RCC 7860 (cell line): ENCODE measurements around the gene NECAP2.
"Not testable (repeated sequence)": the region's sequence is repeated elsewhere in the genome, so short reads cannot be mapped to it uniquely, and the experiment has no call there.

Experiments used
- DNase-seq: peaks from one replicate; pipeline ENCODE4 v3.0.0-alpha.2; 2015; ENCODE audit warnings: low spot score
- FAIRE-seq: peaks from 2 replicates; lab custom pipeline; 2012; peaks lifted over from hg19 to GRCh38; lab: Jason Lieb, UNC

Gene NECAP2

DNA sequence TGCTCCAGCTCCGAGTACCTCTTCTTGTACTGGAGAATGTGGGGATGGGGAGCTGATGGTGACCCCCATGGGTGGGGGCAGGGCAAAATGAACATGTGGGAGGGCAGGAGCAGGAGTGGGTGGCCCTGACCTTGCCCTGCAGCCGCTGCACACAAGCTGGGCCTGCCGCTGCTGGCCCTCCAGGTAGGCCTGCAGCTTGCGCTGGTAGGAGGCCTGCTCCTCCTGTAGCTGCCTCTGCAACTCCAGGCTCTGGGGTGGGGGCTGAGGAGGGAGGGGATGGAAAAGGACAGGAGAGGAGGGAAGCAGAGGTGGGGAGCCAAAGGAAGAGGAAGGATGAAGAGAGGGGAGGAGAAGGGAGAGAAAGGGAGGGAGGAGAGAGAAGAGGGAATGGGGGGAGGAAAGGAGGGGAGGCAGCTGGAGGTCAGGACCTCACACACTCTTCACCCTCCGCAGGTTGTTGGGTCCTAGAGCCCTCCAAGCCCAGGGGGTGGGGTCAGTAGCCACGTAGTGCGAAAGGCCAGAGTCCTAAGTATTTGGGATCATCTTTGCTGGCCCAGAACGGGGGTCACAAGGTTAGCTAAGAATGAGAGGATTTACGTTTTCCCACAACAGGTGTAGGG, 50.6 kb downstream of the NECAP2 start:
- FAIRE-seq = no peak
- DNase-seq = no peak

DNA sequence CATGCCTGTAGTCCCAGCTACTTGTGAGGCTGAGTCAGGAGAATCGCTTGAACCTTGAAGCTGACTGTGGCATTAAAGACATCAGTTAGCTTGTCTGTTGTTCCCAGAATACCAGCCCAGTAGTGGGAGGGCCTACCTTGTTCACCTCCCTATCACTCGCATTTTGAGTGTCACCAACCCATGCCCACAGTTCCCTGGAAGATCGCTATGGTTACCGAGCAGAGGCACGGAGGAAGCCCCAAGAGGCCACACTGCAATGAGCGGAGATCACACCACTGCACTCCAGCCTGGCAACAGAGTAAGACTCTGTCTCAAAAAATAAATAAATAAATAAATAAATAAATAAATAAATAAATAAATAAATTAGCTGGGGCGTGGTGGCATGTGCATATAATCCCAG, 52.4 kb downstream of the NECAP2 start:
- FAIRE-seq, DNase-seq: not testable (repeated sequence)

DNA sequence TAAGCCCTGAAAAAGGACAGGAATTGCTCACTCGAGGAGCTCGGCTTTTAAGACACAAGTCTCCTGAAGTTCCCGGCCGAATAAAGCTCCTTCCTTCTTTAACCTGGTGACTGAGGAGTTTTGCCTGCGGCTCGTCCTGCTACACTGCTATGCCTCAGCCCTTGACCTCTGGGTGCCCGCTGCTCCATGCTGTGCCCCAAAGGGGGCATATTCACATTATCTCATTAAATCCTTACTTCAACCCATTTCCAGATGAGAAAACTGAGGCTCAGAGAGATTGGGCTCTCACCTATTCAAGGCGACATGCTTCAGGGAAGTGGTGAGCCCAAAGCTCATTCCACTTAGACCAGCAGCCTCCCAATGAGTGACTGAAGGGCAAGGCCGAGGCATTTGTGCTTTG, 53.2 kb downstream of the NECAP2 start:
- DNase-seq, FAIRE-seq: not testable (repeated sequence)

DNA sequence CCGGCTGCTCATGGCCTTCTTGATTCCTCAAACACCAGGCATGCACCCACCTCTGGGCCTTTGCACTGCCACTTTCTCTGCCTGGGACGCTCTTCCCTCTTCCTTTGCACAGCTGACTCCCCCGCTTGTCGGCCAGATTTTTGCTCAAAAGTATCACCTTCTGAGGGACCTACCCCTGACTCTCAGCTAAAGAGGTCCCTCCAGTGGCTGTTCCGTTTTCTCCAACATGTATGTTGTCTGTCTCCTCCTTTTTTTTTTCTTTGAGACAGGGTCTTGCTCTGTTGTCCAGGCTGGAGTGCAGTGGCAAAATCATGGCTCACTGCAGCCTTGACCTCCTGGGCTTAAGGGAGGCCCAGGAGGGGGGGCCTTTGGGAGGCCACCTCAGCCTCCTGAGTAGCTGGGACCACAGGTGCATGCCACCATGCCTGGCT, 57.0 kb downstream of the NECAP2 start:
- FAIRE-seq, DNase-seq: not testable (repeated sequence)

DNA sequence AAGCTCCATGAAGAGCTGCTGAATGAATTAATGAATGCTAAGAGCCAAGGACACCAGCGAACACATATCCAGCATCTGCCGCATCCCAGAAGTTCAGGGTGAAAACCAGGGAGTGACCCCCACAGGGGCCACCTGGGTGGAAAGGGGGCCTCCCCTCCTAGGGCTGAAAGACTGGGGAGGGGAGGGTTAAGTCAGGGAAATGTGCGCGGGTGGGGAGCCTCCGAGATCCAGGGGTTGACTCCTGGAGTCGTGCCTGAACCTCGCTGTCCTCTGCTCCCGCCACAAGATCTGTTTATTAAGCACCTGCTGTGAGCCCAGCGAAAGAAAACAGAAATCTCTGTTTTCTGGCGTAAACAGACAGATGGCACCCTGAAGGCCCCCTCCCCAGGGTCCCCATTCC, 57.5 kb downstream of the NECAP2 start:
- DNase-seq, FAIRE-seq: not testable (repeated sequence)

DNA sequence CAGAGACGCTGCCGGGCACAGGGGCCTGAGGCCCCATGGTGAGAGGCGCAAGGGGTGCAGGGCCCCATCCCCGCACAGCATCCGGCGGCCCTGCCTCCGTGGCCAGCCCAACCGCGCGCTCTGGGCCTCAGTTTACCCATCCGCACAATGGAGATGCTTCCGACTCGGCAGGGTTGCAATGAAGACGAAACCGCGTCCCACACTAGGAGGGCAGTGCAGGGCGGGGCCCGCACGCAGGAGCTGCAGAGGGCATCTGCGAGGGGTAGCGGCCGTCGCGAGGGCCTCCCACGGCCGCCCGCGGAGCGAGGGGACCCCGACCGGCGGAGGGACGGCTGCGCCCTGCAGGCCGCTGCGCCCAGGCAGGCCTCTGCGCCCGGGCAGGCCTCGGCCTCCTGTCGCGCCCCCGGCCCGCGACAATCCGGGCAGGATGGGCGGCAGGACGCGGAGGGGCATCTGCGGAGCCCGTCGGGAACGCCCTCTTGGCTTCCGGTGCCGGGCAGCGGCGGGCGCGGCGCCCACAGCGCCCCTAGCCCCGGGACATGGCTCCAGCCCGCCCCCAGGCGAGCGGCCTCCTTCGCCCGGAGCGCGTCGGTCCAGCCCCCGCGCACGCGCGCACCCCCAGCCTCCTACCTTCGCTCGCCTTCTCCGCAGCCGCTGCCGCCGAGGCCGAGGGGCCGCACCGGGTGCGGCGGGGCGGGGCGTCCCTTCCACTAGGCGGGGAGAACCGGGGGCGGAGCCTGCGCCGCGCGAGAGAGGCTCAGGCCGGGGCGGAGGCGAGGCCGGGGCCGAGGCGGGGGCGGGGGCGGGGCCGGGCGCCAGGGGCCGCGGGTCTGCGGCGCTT, 58.3 kb downstream of the NECAP2 start:
- no peak for FAIRE-seq
- DNase-seq = peak; percentile 68

DNA sequence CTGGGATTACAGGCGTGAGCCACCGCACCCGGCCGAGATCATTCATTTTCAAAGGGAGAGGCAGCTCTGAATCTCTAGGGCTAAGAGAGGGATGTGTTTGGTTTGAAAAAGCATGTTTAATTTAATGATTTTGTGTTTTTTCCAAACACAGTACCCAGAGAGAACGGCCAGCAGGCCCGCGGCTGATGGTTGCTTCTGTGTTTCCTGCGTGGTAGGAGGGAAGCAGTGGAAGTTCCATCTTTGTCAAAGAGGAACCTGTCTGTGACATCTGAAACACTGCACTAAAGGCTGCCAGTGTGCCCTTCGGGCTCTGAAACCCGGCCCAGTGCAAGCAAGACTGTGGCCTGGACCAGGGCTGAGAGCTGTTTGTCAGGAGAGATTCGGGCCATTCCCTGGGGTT, 59.9 kb downstream of the NECAP2 start:
- not testable (repeated sequence) for FAIRE-seq

DNA sequence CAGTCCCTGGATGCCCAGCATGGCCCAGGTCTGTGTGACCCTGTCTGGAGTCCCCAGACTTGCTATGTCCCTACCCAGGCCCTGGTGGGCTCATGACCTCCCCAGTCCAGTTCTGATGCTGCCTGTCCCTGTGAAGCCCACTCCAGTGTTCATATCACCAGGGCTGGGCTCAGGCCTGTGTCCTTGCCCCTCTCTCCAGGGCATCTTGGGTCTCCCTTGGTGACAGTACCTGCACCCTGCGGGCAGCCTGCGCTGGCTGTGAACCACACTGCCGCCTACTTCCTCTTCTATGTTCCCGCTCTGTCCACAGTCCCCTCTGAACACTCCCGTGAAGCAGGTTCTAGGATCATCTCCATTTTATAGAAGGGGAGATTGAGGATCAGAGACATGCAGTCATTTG, 60.5 kb downstream of the NECAP2 start:
- FAIRE-seq, DNase-seq: not testable (repeated sequence)

More for the DNA sequence above, 59.9 kb downstream of the NECAP2 start:
- not testable (repeated sequence) for DNase-seq

DNA sequence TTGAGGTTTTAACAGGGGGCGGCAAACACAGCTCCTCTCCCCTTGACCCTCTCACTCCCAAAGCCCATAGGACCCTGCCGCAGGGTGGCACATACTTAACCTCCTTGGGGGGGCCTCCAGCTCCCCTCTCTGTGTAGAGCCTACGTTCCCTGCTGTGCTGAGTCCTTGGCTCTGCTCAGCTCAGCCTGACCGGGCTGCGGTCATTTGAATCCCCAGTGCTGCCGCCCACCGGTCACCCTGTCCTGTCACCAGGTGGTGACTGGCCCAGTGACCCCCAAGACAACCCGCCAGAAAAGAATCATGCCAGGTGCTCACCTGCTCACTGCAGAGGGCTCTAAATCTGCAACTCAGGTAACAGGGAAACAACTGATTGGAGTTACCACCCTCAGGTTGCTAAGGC, 60.9 kb downstream of the NECAP2 start:
- FAIRE-seq, DNase-seq: not testable (repeated sequence)

DNA sequence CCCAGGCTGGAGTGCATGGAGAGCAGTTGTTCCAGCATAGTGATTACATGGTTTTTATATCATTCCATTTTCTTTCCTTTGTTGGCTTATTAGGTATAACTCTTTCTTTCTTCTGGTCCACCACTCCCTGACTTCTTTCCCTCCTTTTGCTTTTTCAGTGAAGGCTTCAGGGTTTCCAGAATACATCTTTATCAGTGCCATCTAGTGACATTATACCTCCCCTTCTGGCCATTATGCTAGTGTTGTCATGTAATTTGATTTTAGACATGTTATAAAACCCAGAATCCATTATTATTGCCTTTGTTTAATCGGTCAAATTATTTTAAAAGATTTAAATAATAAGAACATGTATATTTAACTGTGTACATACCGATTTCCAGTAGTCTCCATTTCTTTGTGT, 63.0 kb downstream of the NECAP2 start:
- FAIRE-seq (no peak), DNase-seq (no peak)

DNA sequence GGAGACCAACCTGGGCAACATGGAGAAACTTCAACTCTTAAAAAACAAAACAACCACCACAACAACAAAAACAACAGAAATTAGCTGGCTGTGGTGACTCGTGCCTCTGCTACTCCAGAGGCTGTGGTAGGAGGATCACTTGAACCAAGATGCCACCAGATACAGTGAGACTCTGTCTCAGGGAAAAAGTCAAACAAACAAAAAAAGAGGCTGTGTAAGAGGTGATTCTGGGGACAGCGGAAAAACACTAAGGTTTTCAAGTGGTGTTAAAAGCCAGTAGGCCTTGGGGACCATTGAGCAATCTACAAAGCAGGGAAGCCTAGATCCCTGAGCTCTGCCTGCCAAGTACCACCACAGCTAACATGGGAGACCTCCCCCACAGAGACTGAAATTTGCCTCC, 65.3 kb downstream of the NECAP2 start:
- DNase-seq, FAIRE-seq: not testable (repeated sequence)

DNA sequence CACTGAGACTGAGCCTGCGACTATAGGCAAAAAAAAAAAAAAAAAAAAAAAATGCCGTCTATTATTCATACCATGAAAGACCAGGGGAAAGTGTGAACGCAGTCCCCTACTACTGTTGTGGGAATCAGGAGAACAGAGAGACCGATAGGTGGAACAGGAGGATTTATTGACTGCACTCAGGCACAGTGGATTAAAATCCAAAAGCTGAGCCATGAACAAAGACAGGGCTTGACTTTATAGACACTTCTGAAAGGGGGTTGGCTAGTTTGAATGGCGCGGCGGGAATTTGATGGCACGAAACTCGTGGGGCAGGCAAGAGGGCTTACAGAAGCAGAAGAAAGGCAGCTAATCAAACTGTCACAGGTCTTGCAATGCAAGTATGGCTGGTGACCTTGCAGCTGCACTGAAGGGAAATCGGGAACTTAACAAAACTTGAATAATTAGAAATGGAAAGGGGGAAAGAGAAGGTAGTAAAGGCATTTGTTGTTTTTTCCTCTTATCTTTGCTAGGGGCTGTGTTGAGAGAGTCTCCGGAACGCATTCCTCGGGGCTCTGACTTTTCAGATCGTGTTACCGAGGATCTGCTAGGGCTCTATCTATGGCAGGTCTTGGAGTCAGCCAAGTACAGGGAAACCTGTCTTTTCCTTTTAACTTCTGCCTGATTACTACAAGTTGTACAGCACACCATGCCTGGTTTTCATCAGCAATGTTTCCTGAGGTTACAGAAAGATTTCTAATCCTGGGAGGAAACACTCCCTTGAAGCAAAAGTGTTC, 66.0 kb downstream of the NECAP2 start:
- not testable (repeated sequence) for DNase-seq, FAIRE-seq

DNA sequence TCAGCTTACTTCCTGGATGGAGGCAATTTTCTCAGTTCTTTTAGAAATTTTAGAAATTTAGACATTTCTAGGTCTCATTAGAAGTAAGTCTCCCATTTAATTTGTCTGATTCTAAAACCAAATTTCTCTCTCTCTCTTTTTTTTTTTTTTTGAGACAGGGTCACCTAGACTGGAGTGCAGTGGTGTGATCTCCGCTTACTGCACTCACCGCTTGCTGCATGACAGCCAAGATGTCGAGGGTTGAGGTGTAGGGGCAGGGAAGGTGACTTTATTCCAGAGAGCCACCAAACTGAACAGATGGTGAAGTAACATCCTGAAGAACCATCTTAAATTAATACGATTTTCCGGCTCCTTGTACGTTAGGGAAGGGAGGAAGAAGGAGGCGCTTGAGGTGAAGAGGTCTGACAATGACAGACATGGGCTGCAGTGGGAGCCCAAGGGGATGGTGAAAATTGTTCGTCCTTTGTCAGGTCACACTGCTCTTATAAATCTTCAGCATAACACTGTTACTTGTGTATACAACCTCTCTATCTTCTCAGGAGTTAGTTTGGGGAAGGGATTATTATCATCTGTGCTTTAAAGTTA, 68.4 kb downstream of the NECAP2 start:
- DNase-seq, FAIRE-seq: not testable (repeated sequence)
